Parathyroid adenoma (tissue), 2 donors: ENCODE measurements around the gene KIF5B.

Source experiments
- H2AFZ ChIP-seq: fragments of 300-600 bp; sonication (generic); one replicate; pipeline ENCODE4 v1.7.0; 2017; ENCODE audit warnings: antibody characterized with exemption, mild to moderate bottlenecking
- H3K27ac ChIP-seq: fragments of 300-600 bp; sonication (generic); one replicate; pipeline ENCODE4 v1.7.0; 2017
- H3K27me3 ChIP-seq: fragments of 300-600 bp; sonication (generic); one replicate; pipeline ENCODE4 v1.7.0; 2017; ENCODE audit warnings: low read length; ENCODE audit not compliant: control insufficient read depth, insufficient read depth
- H3K36me3 ChIP-seq: fragments of 300-600 bp; sonication (generic); one replicate; pipeline ENCODE4 v1.7.0; 2017; ENCODE audit warnings: low read length; ENCODE audit not compliant: control insufficient read depth, insufficient read depth
- H3K4me1 ChIP-seq: fragments of 300-600 bp; sonication (generic); one replicate; pipeline ENCODE4 v1.7.0; 2017; ENCODE audit warnings: control low read depth
- H3K4me2 ChIP-seq: fragments of 300-600 bp; sonication (generic); one replicate; pipeline ENCODE4 v1.7.0; 2017; ENCODE audit warnings: low read length
- H3K4me3 ChIP-seq: fragments of 300-600 bp; sonication (generic); one replicate; pipeline ENCODE4 v1.7.0; 2017; ENCODE audit warnings: low read depth, low read length
- H3K79me2 ChIP-seq: fragments of 300-600 bp; sonication (generic); one replicate; pipeline ENCODE4 v1.7.0; 2017; ENCODE audit warnings: control low read depth
- H3K9ac ChIP-seq: fragments of 300-600 bp; sonication (generic); one replicate; pipeline ENCODE4 v1.7.0; 2017; ENCODE audit warnings: mild to moderate bottlenecking
- H3K9me3 ChIP-seq: fragments of 300-600 bp; sonication (generic); one replicate; pipeline ENCODE4 v1.7.0; 2017; ENCODE audit warnings: low read length; ENCODE audit not compliant: control insufficient read depth
- CTCF ChIP-seq: fragments of 300-600 bp; sonication (generic); IDR thresholded peaks from one replicate; pipeline ENCODE4 v1.7.0; 2017; ENCODE audit warnings: antibody characterized with exemption, mild to moderate bottlenecking
- donor health status: primary hyperparathyroidism.

KIF5B gene

GRCh38 chr10:32031920-32032319 is 24.3 kb downstream of the KIF5B start:
- TF ChIP-seq CTCF: no peak
- no peak overlapping the region for H3K27ac ChIP-seq
- H3K9me3 ChIP-seq: no peaks in the 10 kb centered on the region
- no peak overlapping the region for H2AFZ ChIP-seq
- H3K4me2 ChIP-seq: no peak overlapping the region
- H3K36me3 ChIP-seq: no peaks in the 10 kb centered on the region
- H3K79me2 ChIP-seq: peaks cover 13% of the 10 kb centered on the region
- peaks cover 3% of the 10 kb centered on the region for H3K4me1 ChIP-seq
- no peak overlapping the region for H3K4me3 ChIP-seq
- no peaks in the 10 kb centered on the region for H3K27me3 ChIP-seq
- H3K9ac ChIP-seq: no peak overlapping the region

- Histone ChIP-seq H2AFZ (no peak overlapping the region), H3K79me2 (peaks cover 13% of the 10 kb centered on the region), H3K36me3 (no peaks in the 10 kb centered on the region), H3K4me1 (no peaks in the 10 kb centered on the region), H3K27me3 (no peaks in the 10 kb centered on the region), H3K27ac (no peak overlapping the region), H3K9me3 (no peaks in the 10 kb centered on the region), H3K9ac (no peak overlapping the region), H3K4me2 (no peak overlapping the region), H3K4me3 (no peak overlapping the region)
- TF ChIP-seq CTCF: no peak
Measured at GRCh38 chr10:32031424-32031823, 24.8 kb downstream of the KIF5B start.

DNA sequence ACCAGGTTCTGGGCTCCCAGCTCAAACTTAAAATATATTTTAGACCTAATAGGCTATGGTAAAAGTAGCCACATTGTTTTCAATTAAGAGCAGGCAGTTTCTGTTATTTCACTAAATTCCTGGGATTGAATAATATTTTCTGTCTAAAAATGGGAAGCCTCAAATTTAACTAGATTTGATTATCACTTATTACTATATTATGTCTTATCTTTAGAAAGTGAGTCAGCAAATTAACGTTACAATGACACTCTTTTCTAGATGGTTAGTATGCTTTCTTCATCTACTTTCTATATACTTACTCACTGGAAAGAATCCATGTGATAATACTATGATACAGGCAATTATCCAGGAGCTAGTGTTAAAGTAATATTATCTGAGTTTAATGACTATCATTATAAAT is 27.5 kb downstream of the KIF5B start:
- no peaks in the 10 kb centered on the region for H3K9me3 ChIP-seq

GRCh38 chr10:32023264-32023663 is 33.0 kb downstream of the KIF5B start:
- Histone ChIP-seq H3K9ac (no peak overlapping the region), H3K4me3 (no peak overlapping the region), H3K27ac (no peak overlapping the region), H3K79me2 (peaks cover 5% of the 10 kb centered on the region), H3K36me3 (no peaks in the 10 kb centered on the region), H3K4me2 (no peak overlapping the region), H3K9me3 (no peaks in the 10 kb centered on the region), H2AFZ (no peak overlapping the region), H3K27me3 (no peaks in the 10 kb centered on the region), H3K4me1 (no peaks in the 10 kb centered on the region)
- no peak for TF ChIP-seq CTCF

More for the DNA sequence above, 27.5 kb downstream of the KIF5B start:
- Histone ChIP-seq H3K9ac (no peak overlapping the region), H3K27me3 (no peaks in the 10 kb centered on the region), H3K79me2 (peaks cover 18% of the 10 kb centered on the region), H3K27ac (no peak overlapping the region), H3K4me3 (no peak overlapping the region), H3K36me3 (no peaks in the 10 kb centered on the region), H3K4me1 (no peaks in the 10 kb centered on the region), H3K4me2 (no peak overlapping the region), H2AFZ (no peak overlapping the region)
- no peak for TF ChIP-seq CTCF

GRCh38 chr10:32017044-32017443 is 39.2 kb downstream of the KIF5B start:
- H3K9me3 ChIP-seq: no peaks in the 10 kb centered on the region
- no peaks in the 10 kb centered on the region for H3K4me1 ChIP-seq
- no peaks in the 10 kb centered on the region for H3K36me3 ChIP-seq

More at GRCh38 chr10:32017044-32017443, 39.2 kb downstream of the KIF5B start:
- H3K4me2 ChIP-seq: no peak overlapping the region
- no peak overlapping the region for H3K9ac ChIP-seq
- H3K79me2 ChIP-seq: no peaks in the 10 kb centered on the region
- no peak overlapping the region for H3K4me3 ChIP-seq
- H3K27ac ChIP-seq: no peak overlapping the region
- TF ChIP-seq CTCF: no peak
- H2AFZ ChIP-seq: no peak overlapping the region
- no peaks in the 10 kb centered on the region for H3K27me3 ChIP-seq
